Mesodermal cell (in vitro differentiated cells): ENCODE measurements around the gene SEL1L3.

Experiments
- H3K27ac ChIP-seq: 2 replicates; pipeline ENCODE4 v1.7.0; 2013; ENCODE audit warnings: mild to moderate bottlenecking, low read depth, low read length, moderate library complexity; ENCODE audit not compliant: severe bottlenecking
- H3K36me3 ChIP-seq: 2 replicates; pipeline ENCODE4 v1.7.1; 2013; ENCODE audit warnings: mild to moderate bottlenecking, low read length, moderate library complexity; ENCODE audit not compliant: control insufficient read depth, insufficient read depth
- H3K4me1 ChIP-seq: one replicate; pipeline ENCODE4 v1.7.1; 2013; ENCODE audit warnings: mild to moderate bottlenecking, low read length; ENCODE audit not compliant: insufficient read depth, control insufficient read depth, poor library complexity, severe bottlenecking
- H3K4me3 ChIP-seq: 2 replicates; pipeline ENCODE4 v1.7.0; 2013; ENCODE audit warnings: low read length, control low read depth, mild to moderate bottlenecking; ENCODE audit not compliant: insufficient read depth, poor library complexity, severe bottlenecking; ENCODE audit errors: extremely low read depth
- H3K9me3 ChIP-seq: 2 replicates; pipeline ENCODE4 v1.7.1; 2013; ENCODE audit warnings: mild to moderate bottlenecking, low read length, moderate library complexity; ENCODE audit not compliant: control insufficient read depth
- WGBS, 2 experiments: methylation state at CpG; one replicate each; pipeline ENCODE4 v1.1.5; 2013; ENCODE audit warnings: missing lambda C conversion rate in 2 of 2; ENCODE audit not compliant: insufficient coverage in 2 of 2; 5-methylcytosine and 5-hydroxymethylcytosine counted together

Gene SEL1L3

GRCh38 chr4:25749150-25749794 is 113.5 kb downstream of the SEL1L3 start:
- H3K4me1 ChIP-seq: no peaks in the 10 kb centered on the region
- H3K4me3 ChIP-seq: no peak overlapping the region
- WGBS, 2 experiments: 91% methylated on average over 4 of the region's 5 CpGs; no CpG with 5 or more reads in 1 of the 2 experiments
- H3K9me3 ChIP-seq: no peaks in the 10 kb centered on the region
- H3K27ac ChIP-seq: no peak overlapping the region
- no peaks in the 10 kb centered on the region for H3K36me3 ChIP-seq

GRCh38 chr4:25743971-25744370 is 118.8 kb downstream of the SEL1L3 start:
- Histone ChIP-seq H3K36me3 (no peaks in the 10 kb centered on the region), H3K4me1 (no peaks in the 10 kb centered on the region), H3K27ac (no peak overlapping the region), H3K9me3 (no peaks in the 10 kb centered on the region), H3K4me3 (no peak overlapping the region)
- 83 to 91% methylated on average over 2 of the region's 3 CpGs for WGBS, 2 experiments

- H3K36me3 ChIP-seq: no peaks in the 10 kb centered on the region
- H3K4me3 ChIP-seq: no peak overlapping the region
- WGBS, 2 experiments: 88 to 95% methylated on average over 9 of the region's 9 CpGs
- H3K9me3 ChIP-seq: no peaks in the 10 kb centered on the region
- H3K4me1 ChIP-seq: no peaks in the 10 kb centered on the region
- H3K27ac ChIP-seq: no peak overlapping the region
Observed at GRCh38 chr4:25729564-25729963, 133.2 kb downstream of the SEL1L3 start.

GRCh38 chr4:25728886-25729285 is 133.9 kb downstream of the SEL1L3 start:
- H3K27ac ChIP-seq: no peak overlapping the region
- no peaks in the 10 kb centered on the region for H3K4me1 ChIP-seq
- 69 to 75% methylated on average over 2 to 3 of the region's 3 CpGs for WGBS, 2 experiments
- H3K9me3 ChIP-seq: no peaks in the 10 kb centered on the region
- no peak overlapping the region for H3K4me3 ChIP-seq
- H3K36me3 ChIP-seq: no peaks in the 10 kb centered on the region

- no peaks in the 10 kb centered on the region for H3K9me3 ChIP-seq
- H3K36me3 ChIP-seq: no peaks in the 10 kb centered on the region
- no peaks in the 10 kb centered on the region for H3K4me1 ChIP-seq
- WGBS, 2 experiments: 94 to 95% methylated on average over 9 of the region's 9 CpGs
- no peak overlapping the region for H3K27ac ChIP-seq
- H3K4me3 ChIP-seq: no peak overlapping the region
Observed at GRCh38 chr4:25727711-25728493, 134.9 kb downstream of the SEL1L3 start.

- Histone ChIP-seq H3K27ac (no peak overlapping the region), H3K36me3 (no peaks in the 10 kb centered on the region), H3K4me3 (no peak overlapping the region), H3K9me3 (no peaks in the 10 kb centered on the region), H3K4me1 (no peaks in the 10 kb centered on the region)
- WGBS, 2 experiments: 71 to 72% methylated on average over 6 of the region's 7 CpGs
Observed at GRCh38 chr4:25725870-25726269, 136.9 kb downstream of the SEL1L3 start.

GRCh38 chr4:25723409-25723808 is 139.4 kb downstream of the SEL1L3 start:
- no peaks in the 10 kb centered on the region for H3K9me3 ChIP-seq
- H3K4me1 ChIP-seq: no peaks in the 10 kb centered on the region
- H3K27ac ChIP-seq: no peak overlapping the region
- H3K4me3 ChIP-seq: no peak overlapping the region
- WGBS, 2 experiments: 86 to 91% methylated on average over 1 of the region's 1 CpG
- no peaks in the 10 kb centered on the region for H3K36me3 ChIP-seq

GRCh38 chr4:25722964-25723363 is 139.8 kb downstream of the SEL1L3 start:
- H3K4me3 ChIP-seq: no peak overlapping the region
- no peak overlapping the region for H3K27ac ChIP-seq
- H3K36me3 ChIP-seq: no peaks in the 10 kb centered on the region
- 92 to 97% methylated on average over 3 of the region's 3 CpGs for WGBS, 2 experiments
- H3K4me1 ChIP-seq: no peaks in the 10 kb centered on the region
- H3K9me3 ChIP-seq: no peaks in the 10 kb centered on the region

GRCh38 chr4:25713812-25714211 is 149.0 kb downstream of the SEL1L3 start:
- WGBS, 2 experiments: no CpG with 5 or more reads among the region's 4 CpGs
- no peaks in the 10 kb centered on the region for H3K4me1 ChIP-seq

GRCh38 chr4:25712611-25713010 is 150.2 kb downstream of the SEL1L3 start:
- whole genome bisulfite sequencing, 2 experiments: 100% methylated on average over 1 of the region's 2 CpGs; no CpG with 5 or more reads in 1 of the 2 experiments
- H3K9me3 ChIP-seq: peaks cover 4% of the 10 kb centered on the region
- no peak overlapping the region for H3K4me3 ChIP-seq
- H3K36me3 ChIP-seq: no peaks in the 10 kb centered on the region
- no peaks in the 10 kb centered on the region for H3K4me1 ChIP-seq
- H3K27ac ChIP-seq: no peak overlapping the region

More at GRCh38 chr4:25713812-25714211, 149.0 kb downstream of the SEL1L3 start:
- Histone ChIP-seq H3K4me3 (no peak overlapping the region), H3K27ac (no peak overlapping the region), H3K9me3 (peaks cover 4% of the 10 kb centered on the region), H3K36me3 (no peaks in the 10 kb centered on the region)

- no peaks in the 10 kb centered on the region for H3K36me3 ChIP-seq
- H3K27ac ChIP-seq: no peak overlapping the region
- H3K4me1 ChIP-seq: no peaks in the 10 kb centered on the region
- no peak overlapping the region for H3K4me3 ChIP-seq
- peaks cover 4% of the 10 kb centered on the region for H3K9me3 ChIP-seq
- WGBS, 2 experiments: 67% methylated on average over 1 of the region's 3 CpGs; no CpG with 5 or more reads in 1 of the 2 experiments
Observed at GRCh38 chr4:25710637-25711036, 152.2 kb downstream of the SEL1L3 start.
